Measurements from ENCODE around the gene CBX5. TPM values are rescaled to one million over a fixed set of nuclear protein-coding genes. Genes with fewer than 3 reads are reported as not detected.

The CBX5 gene
- total and polyA plus RNA-seq, 2 of the 8 experiments (the other 6 are each of a cell fraction or from before 2014, with no cell fraction given) = 62.4 to 231 TPM

DNA sequence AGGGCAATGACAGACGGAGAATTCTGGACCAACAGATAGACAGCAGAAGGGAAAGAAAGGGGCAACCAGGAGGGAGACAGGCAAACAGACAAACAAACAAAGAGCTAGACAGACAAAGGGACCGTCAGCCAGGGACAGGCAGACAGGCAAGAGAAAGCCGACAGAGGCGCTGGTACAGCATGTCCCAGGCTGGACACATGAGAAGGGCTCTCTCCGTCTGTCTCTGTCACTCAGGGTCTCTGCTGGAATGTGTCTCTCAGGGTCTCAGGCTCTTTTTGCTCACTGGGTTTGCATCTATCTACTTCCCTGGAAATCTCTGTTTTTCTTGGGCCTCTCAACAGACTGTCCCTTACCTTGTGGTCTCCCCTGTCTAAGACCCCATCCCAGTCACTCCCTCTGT is 82.9 kb downstream of the CBX5 start:
- H3K23ac ChIP-seq (ENCODE audit: insufficient read length) = no peak overlapping the region
- no peak overlapping the region for H4K5ac ChIP-seq (ENCODE audit: insufficient read length, low read depth, low read length)
- no peak overlapping the region for H2BK5ac ChIP-seq (ENCODE audit: low read depth, low read length)
- no peak overlapping the region for H2AFZ ChIP-seq (ENCODE audit: low read length)
- no peak overlapping the region for H3K9ac ChIP-seq (replicated peaks in 1 of 4; ENCODE audit: extremely low read depth in 1 of 4, low read depth in 3 of 4, low read length in 3 of 4)
- H3K4me1 ChIP-seq (replicated peaks in 1 of 4; ENCODE audit: control insufficient read depth in 3 of 4, insufficient read depth in 4 of 4, low read length in 3 of 4) = peaks cover 0 to 5% (median 0%) of the 10 kb centered on the region in 4 experiments; a peak in 3 of 7 replicates
- H3K4ac ChIP-seq (replicated peaks; ENCODE audit: insufficient read length, low read depth, low read length) = no peak overlapping the region
- H3K56ac ChIP-seq (replicated peaks; ENCODE audit: insufficient read length, low read depth, low read length) = no peak overlapping the region
- TF ChIP-seq EZH2 (IDR thresholded peaks at IDR 0.05; ENCODE audit: low read depth, low read length, severe bottlenecking) = peak; percentile 9
- TF ChIP-seq BACH1 (IDR thresholded peaks at IDR 0.05; ENCODE audit: low read length) = no peak
- H4K8ac ChIP-seq (ENCODE audit: extremely low read depth, insufficient read depth, low read length) = no peak overlapping the region
- H2BK12ac ChIP-seq (ENCODE audit: low read depth, low read length) = peak overlapping the region; percentile 40; the same call in 1 of the 2 replicates
- H3K79me1 ChIP-seq (ENCODE audit: low read depth, low read length) = no peaks in the 10 kb centered on the region
- WGBS, 2 experiments (ENCODE audit: extremely low coverage in 1 of 2, insufficient coverage in 1 of 2, insufficient read length in 1 of 2, insufficient replicate concordance in 2 of 2, low coverage in 1 of 2, low lambda C conversion rate in 2 of 2, missing lambda C conversion rate in 1 of 2) = 56% methylated on average over 5 of the region's 5 CpGs; no CpG with 5 or more reads in 1 of the 2 experiments
- H3K27me3 ChIP-seq (replicated peaks in 1 of 4; ENCODE audit: control insufficient read depth in 3 of 4, extremely low read depth in 1 of 4, insufficient read depth in 3 of 4, low read length in 3 of 4) = peaks cover 4 to 62% (median 37%) of the 10 kb centered on the region in 4 experiments
- H4K20me1 ChIP-seq (replicated peaks in 1 of 2; ENCODE audit: control insufficient read depth in 1 of 2, insufficient read depth in 2 of 2, low read length in 2 of 2) = peaks cover 0 to 2% of the 10 kb centered on the region in 2 experiments
- H2BK15ac ChIP-seq (ENCODE audit: low read length) = no peak overlapping the region
- DNase-seq (ENCODE audit: low read depth in 1 of 2, low spot score in 2 of 2) (no peak), FAIRE-seq (no peak)
- no peaks in the 10 kb centered on the region for H3K9me3 ChIP-seq (ENCODE audit: insufficient read depth in 2 of 2, low read depth in 1 of 2, low read length in 1 of 2)
- no peaks in the 10 kb centered on the region for H3K36me3 ChIP-seq (ENCODE audit: control insufficient read depth in 2 of 4, insufficient read depth in 4 of 4, low read length in 3 of 4)
- no peak overlapping the region for H3K27ac ChIP-seq (ENCODE audit: low read depth, low read length)
- H2AK5ac ChIP-seq (ENCODE audit: low read depth, low read length) = no peak overlapping the region
- H2BK20ac ChIP-seq (ENCODE audit: low read length) = 0 out of 2 replicates have a peak overlapping the region, but pooled peaks have one; percentile 41
- H2BK120ac ChIP-seq (replicated peaks; ENCODE audit: low read depth, low read length) = no peak overlapping the region
- 0 out of 2 replicates have a peak overlapping the region, but pooled peaks have one; percentile 60 for H3K18ac ChIP-seq (ENCODE audit: extremely low read depth, low read length)
- no peak overlapping the region for H3K4me3 ChIP-seq (ENCODE audit: extremely low read depth in 1 of 4, insufficient read depth in 2 of 4, low read depth in 3 of 4, low read length in 4 of 4)
- H3K14ac ChIP-seq (ENCODE audit: insufficient read length) = no peak overlapping the region
- no peak overlapping the region for H4K91ac ChIP-seq (replicated peaks; ENCODE audit: insufficient read length, low read length)
- CTCF ChIA-PET (ENCODE audit: partially characterized antibody) = interaction anchor here (0.7 to 20.1 kb wide), 13 partner anchors 11 to 245 kb away, joined by 3 to 339 read pairs (median 4); partner anchors contain the start of genes HOXC10, HOXC5 and HOXC6
- 0 out of 4 replicates have a peak overlapping the region, but pooled peaks of 1 of the 2 experiments have one; percentile 5 for H3K4me2 ChIP-seq (ENCODE audit: insufficient read depth in 1 of 2, low read depth in 2 of 2, low read length in 2 of 2)
- H3K79me2 ChIP-seq (ENCODE audit: control insufficient read depth in 1 of 2, insufficient read depth in 2 of 2, low read length in 2 of 2) = no peaks in the 10 kb centered on the region
- H3K23me2 ChIP-seq (ENCODE audit: low read depth, low read length) = no peaks in the 10 kb centered on the region
- POLR2A ChIA-PET (ENCODE audit: partially characterized antibody) = interaction anchor here (0.6 to 0.7 kb wide), 3 partner anchors 11 to 164 kb away, joined by 3 read pairs; no protein-coding TSS in a partner anchor
